Neural progenitor cell (in vitro differentiated cells): ENCODE results near the gene VTI1A. TPM values are rescaled to one million over a fixed set of nuclear protein-coding genes. Genes with fewer than 3 reads are reported as not detected.
A peak's percentile ranks its signal among the peaks of the same experiment; 100 is the strongest.

ENCODE experiments used
- DNase-seq: peaks from one replicate; pipeline ENCODE4 v3.0.0-alpha.2; 2016; ENCODE audit warnings: low spot score
- H2AFZ ChIP-seq: fragments of 200-600 bp; sonication (generic); replicated peaks from 2 replicates; pipeline ENCODE4 v1.6.1; 2016; ENCODE audit warnings: antibody characterized with exemption
- H3F3A ChIP-seq: fragments of 200-600 bp; sonication (generic); 2 replicates; pipeline ENCODE4 v1.6.1; 2016; ENCODE audit warnings: antibody characterized with exemption, low read depth
- H3K27ac ChIP-seq: fragments of 200-600 bp; sonication (generic); 2 replicates; pipeline ENCODE4 v1.5.1; 2016; ENCODE audit warnings: mild to moderate bottlenecking
- H3K27me3 ChIP-seq: fragments of 200-600 bp; sonication (generic); 2 replicates; pipeline ENCODE4 v1.6.1; 2016; ENCODE audit warnings: mild to moderate bottlenecking, moderate library complexity
- H3K36me3 ChIP-seq: fragments of 200-600 bp; sonication (generic); 2 replicates; pipeline ENCODE4 v1.5.1; 2016
- H3K4me1 ChIP-seq: fragments of 200-600 bp; sonication (generic); 2 replicates; pipeline ENCODE4 v1.6.1; 2016; ENCODE audit warnings: mixed run types
- H3K4me2 ChIP-seq: fragments of 200-600 bp; sonication (generic); 2 replicates; pipeline ENCODE4 v1.6.1; 2016
- H3K4me3 ChIP-seq: fragments of 200-600 bp; sonication (generic); 2 replicates; pipeline ENCODE4 v1.5.1; 2016
- H3K79me2 ChIP-seq: fragments of 200-600 bp; sonication (generic); 2 replicates; pipeline ENCODE4 v1.6.1; 2016; ENCODE audit warnings: low read depth
- H3K9ac ChIP-seq: fragments of 200-600 bp; sonication (generic); 2 replicates; pipeline ENCODE4 v1.6.1; 2016
- H3K9me3 ChIP-seq: fragments of 200-600 bp; sonication (generic); 2 replicates; pipeline ENCODE4 v1.5.1; 2016; ENCODE audit warnings: low read depth
- H4K20me1 ChIP-seq: fragments of 200-600 bp; sonication (generic); 2 replicates; pipeline ENCODE4 v1.6.1; 2016; ENCODE audit warnings: low read depth
- H3K27ac Mint-ChIP-seq: 3 replicates; pipeline ENCODE4 v1.8.0; 2021; ENCODE audit warnings: mixed read lengths
- H3K27me3 Mint-ChIP-seq: 2 replicates; pipeline ENCODE4 v1.8.0; 2022; ENCODE audit warnings: low read depth, mild to moderate bottlenecking, inconsistent platforms, moderate library complexity, mixed read lengths; ENCODE audit not compliant: insufficient read depth
- H3K36me3 Mint-ChIP-seq: 3 replicates; pipeline ENCODE4 v1.8.0; 2021; ENCODE audit warnings: mixed read lengths
- H3K4me1 Mint-ChIP-seq: 3 replicates; pipeline ENCODE4 v1.8.0; 2021; ENCODE audit warnings: mixed read lengths
- H3K4me3 Mint-ChIP-seq: 3 replicates; pipeline ENCODE4 v1.8.0; 2021; ENCODE audit warnings: mild to moderate bottlenecking, moderate library complexity, mixed read lengths
- H3K9me3 Mint-ChIP-seq: 3 replicates; pipeline ENCODE4 v1.8.0; 2020; ENCODE audit warnings: mixed read lengths
- EZH2 ChIP-seq: fragments of 200-600 bp; sonication (generic); IDR thresholded peaks from 2 replicates; pipeline ENCODE4 v1.6.1; 2017; ENCODE audit warnings: antibody characterized with exemption, mild to moderate bottlenecking, moderate library complexity
- EZH2phosphoT487 ChIP-seq: fragments of 200-600 bp; sonication (generic); IDR thresholded peaks from 2 replicates; pipeline ENCODE4 v1.6.1; 2017; ENCODE audit warnings: antibody characterized with exemption
- total RNA-seq: library from RNA; depleted of rRNA; stranded (reverse); fragments of >200 nt; gene quantifications from 2 replicates; pipeline ENCODE4 v1.2.3, GENCODE V29; 2015; ENCODE audit warnings: low replicate concordance
- TF ChIP-seq, protein P1 (sequence below): fragments of 200-600 bp; sonication (generic); IDR thresholded peaks from 2 replicates; pipeline ENCODE4 v1.5.1; 2017; ENCODE audit warnings: antibody characterized with exemption, mild to moderate bottlenecking

The VTI1A gene
- total RNA-seq, 1 donor from 2014 or later, result 28.8 TPM

DNA sequence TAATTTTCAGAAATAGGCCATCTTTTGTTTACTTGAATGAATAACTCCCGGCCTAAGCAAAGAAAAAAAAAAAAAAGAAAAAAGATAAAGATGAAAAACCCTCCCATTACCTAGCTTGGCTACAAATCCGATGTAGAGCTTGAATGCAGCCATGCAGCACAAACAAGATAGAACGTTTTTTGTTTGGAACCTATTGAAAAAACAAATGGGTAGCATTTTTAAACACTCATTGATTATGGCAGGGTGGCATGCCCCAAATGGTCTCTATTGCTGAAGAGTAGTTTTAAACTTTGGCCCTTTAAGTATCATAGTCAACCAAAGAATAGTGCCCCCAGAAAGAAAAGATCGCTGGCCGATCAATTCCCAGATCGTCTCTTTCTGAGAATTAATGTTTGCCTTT, 84.4 kb downstream of the VTI1A start:
- Mint-ChIP-seq H3K4me1 (peaks cover 71% of the 10 kb centered on the region), H3K27me3 (no peaks in the 10 kb centered on the region), H3K27ac (peak overlapping the region; percentile 87), H3K4me3 (peak overlapping the region; percentile 64), H3K36me3 (no peaks in the 10 kb centered on the region), H3K9me3 (no peaks in the 10 kb centered on the region)
- Histone ChIP-seq H3K4me3 (peak overlapping the region; percentile 21), H3K9ac (no peak overlapping the region), H4K20me1 (no peaks in the 10 kb centered on the region), H3K36me3 (no peaks in the 10 kb centered on the region), H3K9me3 (no peaks in the 10 kb centered on the region), H3K27ac (peak overlapping the region; percentile 74), H3K79me2 (no peaks in the 10 kb centered on the region), H3K4me2 (peak overlapping the region; percentile 70), H3F3A (peaks cover 35% of the 10 kb centered on the region), H2AFZ (no peak overlapping the region), H3K27me3 (no peaks in the 10 kb centered on the region), H3K4me1 (peaks cover 92% of the 10 kb centered on the region)
- TF ChIP-seq EZH2phosphoT487 (no peak), EZH2 (no peak)
- TF ChIP-seq, protein P1, sequence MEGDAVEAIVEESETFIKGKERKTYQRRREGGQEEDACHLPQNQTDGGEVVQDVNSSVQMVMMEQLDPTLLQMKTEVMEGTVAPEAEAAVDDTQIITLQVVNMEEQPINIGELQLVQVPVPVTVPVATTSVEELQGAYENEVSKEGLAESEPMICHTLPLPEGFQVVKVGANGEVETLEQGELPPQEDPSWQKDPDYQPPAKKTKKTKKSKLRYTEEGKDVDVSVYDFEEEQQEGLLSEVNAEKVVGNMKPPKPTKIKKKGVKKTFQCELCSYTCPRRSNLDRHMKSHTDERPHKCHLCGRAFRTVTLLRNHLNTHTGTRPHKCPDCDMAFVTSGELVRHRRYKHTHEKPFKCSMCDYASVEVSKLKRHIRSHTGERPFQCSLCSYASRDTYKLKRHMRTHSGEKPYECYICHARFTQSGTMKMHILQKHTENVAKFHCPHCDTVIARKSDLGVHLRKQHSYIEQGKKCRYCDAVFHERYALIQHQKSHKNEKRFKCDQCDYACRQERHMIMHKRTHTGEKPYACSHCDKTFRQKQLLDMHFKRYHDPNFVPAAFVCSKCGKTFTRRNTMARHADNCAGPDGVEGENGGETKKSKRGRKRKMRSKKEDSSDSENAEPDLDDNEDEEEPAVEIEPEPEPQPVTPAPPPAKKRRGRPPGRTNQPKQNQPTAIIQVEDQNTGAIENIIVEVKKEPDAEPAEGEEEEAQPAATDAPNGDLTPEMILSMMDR, result no peak
- peak; percentile 53 for DNase-seq

DNA sequence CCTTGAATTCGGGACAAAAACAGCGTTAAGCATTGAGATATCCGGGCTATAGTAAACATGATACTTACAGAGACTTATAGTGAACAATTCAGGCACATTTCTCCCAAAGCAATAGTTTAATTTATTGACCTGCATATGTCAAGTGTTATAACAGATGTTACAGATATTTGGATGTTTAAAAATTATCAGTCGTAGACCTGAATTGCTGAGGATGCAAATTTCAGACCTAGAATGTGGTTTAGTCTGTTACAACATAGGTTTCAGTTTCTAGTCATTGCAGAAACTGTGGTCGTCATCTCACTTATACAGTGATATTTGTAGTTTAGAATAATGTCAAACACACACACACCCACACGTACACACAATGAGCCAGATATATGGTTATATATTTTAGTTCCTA, 85.2 kb downstream of the VTI1A start:
- no peaks in the 10 kb centered on the region for H3K27me3 ChIP-seq
- no peak for DNase-seq
- H3K27me3 Mint-ChIP-seq, result no peaks in the 10 kb centered on the region
- no peak overlapping the region for H3K27ac Mint-ChIP-seq
- no peaks in the 10 kb centered on the region for H3K36me3 Mint-ChIP-seq
- H3K4me3 Mint-ChIP-seq, result no peak overlapping the region
- no peaks in the 10 kb centered on the region for H4K20me1 ChIP-seq
- no peak overlapping the region for H2AFZ ChIP-seq
- no peaks in the 10 kb centered on the region for H3K79me2 ChIP-seq
- no peaks in the 10 kb centered on the region for H3K36me3 ChIP-seq
- no peaks in the 10 kb centered on the region for H3K9me3 ChIP-seq
- peaks cover 27% of the 10 kb centered on the region for H3F3A ChIP-seq
- peaks cover 69% of the 10 kb centered on the region for H3K4me1 Mint-ChIP-seq
- no peak overlapping the region for H3K9ac ChIP-seq
- TF ChIP-seq EZH2phosphoT487 (no peak), EZH2 (no peak)
- TF ChIP-seq, protein P1, result no peak
- no peaks in the 10 kb centered on the region for H3K9me3 Mint-ChIP-seq
- peak overlapping the region; percentile 70 for H3K4me2 ChIP-seq
- peak overlapping the region; percentile 21 for H3K4me3 ChIP-seq
- H3K27ac ChIP-seq, result peak overlapping the region; percentile 74
- peaks cover 85% of the 10 kb centered on the region for H3K4me1 ChIP-seq

DNA sequence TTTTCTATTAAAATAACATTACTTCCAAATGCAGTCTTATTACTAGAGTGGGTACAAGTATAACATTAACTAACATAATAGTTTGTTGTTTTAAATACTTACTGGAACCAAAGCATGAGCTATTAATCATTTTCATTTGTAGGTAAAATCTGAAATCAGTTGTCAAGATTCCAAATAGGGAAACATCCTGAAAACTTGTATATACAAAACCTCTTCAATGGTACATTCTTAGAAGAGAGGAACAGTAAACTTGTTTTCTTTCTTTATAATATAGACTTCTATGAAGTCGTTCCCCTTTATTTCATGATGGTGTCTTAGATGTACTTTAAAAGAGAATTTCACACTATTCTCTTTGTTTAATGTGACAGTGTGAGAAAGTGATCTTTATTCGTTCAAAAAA, 85.9 kb downstream of the VTI1A start:
- Mint-ChIP-seq H3K4me3 (no peak overlapping the region), H3K27me3 (no peaks in the 10 kb centered on the region), H3K36me3 (no peaks in the 10 kb centered on the region), H3K27ac (peak overlapping the region; percentile 15), H3K4me1 (peaks cover 64% of the 10 kb centered on the region), H3K9me3 (no peaks in the 10 kb centered on the region)
- no peaks in the 10 kb centered on the region for H4K20me1 ChIP-seq
- H3K4me3 ChIP-seq, result no peak overlapping the region
- DNase-seq, result no peak
- peak overlapping the region; percentile 74 for H3K27ac ChIP-seq
- peaks cover 77% of the 10 kb centered on the region for H3K4me1 ChIP-seq
- no peaks in the 10 kb centered on the region for H3K9me3 ChIP-seq
- no peaks in the 10 kb centered on the region for H3K79me2 ChIP-seq
- TF ChIP-seq EZH2 (no peak), EZH2phosphoT487 (no peak)
- TF ChIP-seq, protein P1, result no peak
- H3F3A ChIP-seq, result peaks cover 21% of the 10 kb centered on the region
- no peaks in the 10 kb centered on the region for H3K27me3 ChIP-seq
- no peak overlapping the region for H2AFZ ChIP-seq
- no peak overlapping the region for H3K9ac ChIP-seq
- H3K4me2 ChIP-seq, result no peak overlapping the region
- H3K36me3 ChIP-seq, result no peaks in the 10 kb centered on the region
